ENCODE data around the gene KRTAP12-2.

Gene KRTAP12-2

GRCh38 chr21:44666401-44667320 is at the start of gene KRTAP12-2:
TSS of gene KRTAP12-2 (minus strand) at chr21:44666927. CDS start at chr21:44666886, 41 bp downstream.
- no peak for FAIRE-seq

GRCh38 chr21:44714905-44715304 is 48.2 kb upstream of the KRTAP12-2 start:
- FAIRE-seq = no peak

DNA sequence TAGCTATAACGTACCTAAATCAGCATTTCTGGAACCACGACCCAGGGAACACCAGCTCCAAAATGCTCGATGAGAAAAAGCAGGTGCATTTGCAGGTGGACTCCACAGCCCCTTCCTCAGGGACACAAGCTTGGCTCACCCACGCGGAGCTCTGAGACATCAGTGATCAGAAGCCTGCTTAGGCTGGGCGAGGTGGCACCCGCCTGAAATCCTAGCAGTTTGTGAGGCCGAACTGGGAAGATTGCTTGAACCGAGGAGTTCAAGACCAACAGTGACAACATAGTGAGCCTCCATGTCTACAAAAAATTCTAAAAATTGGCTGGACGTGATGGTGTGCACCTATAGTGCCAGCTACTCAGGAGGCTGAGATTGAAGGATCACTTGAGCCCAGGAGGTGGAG is 47.1 kb upstream of the KRTAP12-2 start:
- no peak for FAIRE-seq

- FAIRE-seq = no peak
These were observed 46.4 kb upstream of the KRTAP12-2 start for GRCh38 chr21:44713130-44713529.

- no peak for FAIRE-seq
These were observed 45.7 kb upstream of the KRTAP12-2 start for GRCh38 chr21:44712203-44713028.

DNA sequence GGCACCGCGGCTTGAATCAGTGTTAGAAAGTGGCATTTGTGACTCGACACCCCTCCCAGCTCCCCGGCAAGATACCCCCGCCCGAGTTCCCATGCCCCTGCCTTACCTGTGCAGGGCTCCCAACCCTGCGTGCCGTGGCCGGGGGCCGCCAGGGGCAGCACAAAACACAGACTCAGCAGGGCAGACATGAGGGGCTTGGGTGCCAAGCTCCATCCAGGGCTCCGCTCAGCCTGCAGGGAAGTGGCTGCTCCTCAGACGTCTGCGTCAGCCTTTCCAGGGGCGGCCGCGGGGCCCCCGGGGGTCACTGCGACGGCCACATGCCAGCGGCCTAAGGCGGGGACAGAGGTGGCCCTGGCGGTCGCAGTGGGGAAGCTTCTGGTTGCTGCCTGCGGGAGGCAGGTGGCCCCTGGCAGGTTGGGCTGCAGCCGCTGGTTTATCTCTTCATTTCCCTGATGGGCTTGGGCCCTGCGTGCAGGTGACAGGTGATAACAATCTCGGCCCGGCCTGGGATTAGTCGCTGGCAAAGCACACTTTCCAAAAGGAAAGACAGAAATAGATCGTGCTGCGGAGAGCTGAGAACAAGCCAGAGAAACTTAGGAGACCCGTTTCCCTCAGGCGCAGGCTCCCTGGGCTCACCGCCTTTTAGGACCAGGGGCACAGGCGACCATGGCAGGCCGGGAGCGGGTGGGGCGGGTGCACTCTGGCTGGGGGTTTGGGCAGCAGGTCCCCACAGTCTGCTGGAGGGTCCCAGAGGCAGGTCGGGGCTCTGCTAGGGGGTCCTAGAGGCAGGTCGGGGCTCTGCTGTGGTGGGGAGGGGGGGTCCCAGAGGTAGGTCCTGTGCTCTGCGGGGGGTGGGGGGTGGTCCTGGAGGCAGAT is 44.8 kb upstream of the KRTAP12-2 start, which contains the start of gene TSPEAR:
TSPEAR (minus strand) TSS at position 246 of the 876 bp plus-strand sequence; CDS start at position 188, 58 bp downstream.
- no peak for FAIRE-seq

DNA sequence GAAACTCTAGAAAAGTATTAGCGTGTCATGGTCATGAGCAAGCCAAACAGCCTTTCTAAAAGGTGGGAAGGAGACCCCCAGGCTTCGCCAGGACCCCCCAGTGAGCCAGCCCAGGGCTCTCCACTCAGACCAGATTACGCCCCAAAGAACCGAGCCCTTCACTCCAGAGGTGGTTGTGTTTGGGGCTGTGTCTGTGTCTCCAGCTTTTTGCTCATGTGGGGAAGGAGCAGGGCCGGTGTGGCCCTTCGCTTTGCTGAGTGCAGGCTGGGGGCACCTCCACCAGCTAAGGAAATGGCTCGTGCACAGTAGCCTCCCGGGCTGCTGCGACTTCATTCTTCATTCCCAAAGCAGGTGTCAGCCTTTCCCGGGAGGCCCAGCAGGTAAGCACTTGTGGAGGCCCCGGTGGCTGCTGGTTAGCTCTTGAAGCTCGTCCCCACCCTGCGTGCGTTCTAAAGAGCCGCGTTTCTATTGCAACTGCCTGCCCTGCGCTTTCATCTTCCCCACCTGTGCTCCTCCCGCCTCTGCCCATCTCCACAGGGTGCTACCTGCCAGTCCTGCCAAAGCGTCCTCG is 44.1 kb upstream of the KRTAP12-2 start:
- FAIRE-seq = no peak

- FAIRE-seq = no peak
These were observed 43.6 kb upstream of the KRTAP12-2 start for GRCh38 chr21:44710294-44710665.

- no peak for FAIRE-seq
These were observed 42.9 kb upstream of the KRTAP12-2 start for GRCh38 chr21:44709426-44710293.

DNA sequence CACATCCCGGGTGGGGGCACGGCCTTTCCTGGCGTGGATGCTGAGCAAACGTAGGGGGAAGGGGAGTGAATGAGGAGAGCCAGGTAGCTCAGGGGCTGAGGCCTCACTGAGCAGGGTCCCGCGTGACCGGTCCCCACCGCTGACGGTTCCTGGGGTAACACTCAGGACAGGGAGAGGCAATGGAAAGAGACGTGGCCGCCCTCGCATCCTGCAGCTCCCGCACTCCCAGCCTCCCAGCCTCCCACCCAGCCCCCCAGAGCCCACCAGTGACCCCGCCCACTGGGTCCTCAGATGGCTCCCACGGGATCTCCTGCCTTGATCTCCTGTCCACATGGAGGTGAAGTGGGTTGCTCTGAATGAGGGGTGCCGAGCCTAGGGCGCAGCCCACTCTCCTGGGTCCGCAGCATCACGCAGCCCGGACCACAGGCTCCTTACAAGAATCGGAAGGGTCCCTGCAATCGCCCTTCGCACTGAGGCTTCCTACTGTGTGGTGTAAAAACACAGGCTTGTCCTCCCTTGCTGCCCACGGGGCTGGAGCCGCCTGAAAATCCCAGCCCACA is 42.2 kb upstream of the KRTAP12-2 start:
- FAIRE-seq = no peak

- FAIRE-seq = no peak
These were observed 41.6 kb upstream of the KRTAP12-2 start for GRCh38 chr21:44708213-44708865.

DNA sequence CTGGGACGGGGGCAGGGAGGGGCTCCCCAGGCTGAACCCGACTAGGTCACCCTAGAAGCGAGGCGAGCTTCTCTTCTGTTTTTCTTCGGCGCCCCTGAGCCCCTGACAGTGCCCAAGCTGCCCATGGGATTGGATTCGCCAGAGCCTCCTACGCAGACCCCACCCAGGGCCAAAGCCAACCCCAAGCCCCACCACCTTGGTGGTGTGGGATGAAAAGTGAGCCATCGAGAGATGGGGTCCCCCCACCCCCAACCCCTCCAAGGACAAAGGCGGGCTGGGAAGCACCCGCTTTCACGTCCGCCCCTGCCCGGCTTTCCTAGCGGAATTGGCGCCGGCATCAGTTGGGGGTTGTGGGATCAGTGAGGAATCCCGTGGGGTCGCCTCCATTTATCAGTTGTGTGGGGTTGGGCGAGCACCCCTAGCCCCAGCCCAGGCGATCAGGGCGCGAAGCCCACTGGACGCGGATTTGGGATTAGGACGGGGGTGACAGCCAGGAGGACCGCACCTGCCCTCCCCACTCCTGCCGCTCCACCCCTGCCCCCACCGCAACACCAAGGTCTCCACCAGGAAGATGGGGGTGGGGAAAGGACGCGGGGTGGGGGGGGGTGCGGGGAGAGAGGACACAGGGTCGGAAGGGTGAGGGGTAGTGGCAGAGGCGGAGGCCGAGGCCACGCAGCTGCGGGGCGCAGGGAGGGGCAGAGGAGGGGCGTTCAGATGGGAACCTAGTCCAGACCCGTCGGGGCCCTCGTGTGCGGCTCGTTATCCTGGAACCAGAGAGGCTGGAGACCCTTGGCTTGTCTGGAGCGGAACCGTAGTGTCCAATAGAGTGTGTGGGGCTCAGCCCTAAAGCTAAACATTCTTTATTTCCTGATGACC is 40.2 kb upstream of the KRTAP12-2 start:
- no peak for FAIRE-seq

DNA sequence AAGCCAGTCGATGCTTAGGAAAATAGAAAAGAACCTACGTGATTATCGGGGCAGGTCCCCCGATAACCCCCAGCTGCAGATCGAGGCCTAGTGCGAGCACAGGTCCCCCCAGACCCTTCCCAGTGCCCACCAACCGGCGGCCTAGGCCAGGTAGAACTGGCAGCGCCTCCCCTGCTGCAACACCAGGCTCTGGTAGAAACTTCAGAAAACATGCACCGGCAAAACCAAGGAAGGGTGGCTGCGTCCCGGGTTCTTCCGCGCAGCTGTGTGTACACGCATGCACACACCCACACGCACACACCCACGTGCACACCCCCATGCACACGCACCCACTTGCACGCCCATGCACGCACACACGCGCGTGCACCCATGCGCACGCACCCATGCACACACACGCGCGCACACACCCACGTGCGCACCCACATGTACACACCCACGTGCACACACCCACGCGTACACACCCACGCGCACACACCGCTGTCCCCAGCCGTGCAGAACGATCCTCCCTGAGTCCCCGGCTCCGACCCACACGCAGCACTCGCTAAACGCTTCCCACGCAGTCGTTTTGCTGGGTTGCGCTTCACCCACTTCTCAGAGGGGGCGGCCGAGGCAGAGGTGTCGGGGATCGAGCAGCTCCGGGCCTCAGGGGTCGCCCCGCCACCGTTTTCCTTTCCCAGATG is 39.4 kb upstream of the KRTAP12-2 start:
- no peak for FAIRE-seq

GRCh38 chr21:44704636-44705001 is 37.9 kb upstream of the KRTAP12-2 start:
- FAIRE-seq = no peak

GRCh38 chr21:44703731-44704635 is 37.3 kb upstream of the KRTAP12-2 start:
- no peak for FAIRE-seq

DNA sequence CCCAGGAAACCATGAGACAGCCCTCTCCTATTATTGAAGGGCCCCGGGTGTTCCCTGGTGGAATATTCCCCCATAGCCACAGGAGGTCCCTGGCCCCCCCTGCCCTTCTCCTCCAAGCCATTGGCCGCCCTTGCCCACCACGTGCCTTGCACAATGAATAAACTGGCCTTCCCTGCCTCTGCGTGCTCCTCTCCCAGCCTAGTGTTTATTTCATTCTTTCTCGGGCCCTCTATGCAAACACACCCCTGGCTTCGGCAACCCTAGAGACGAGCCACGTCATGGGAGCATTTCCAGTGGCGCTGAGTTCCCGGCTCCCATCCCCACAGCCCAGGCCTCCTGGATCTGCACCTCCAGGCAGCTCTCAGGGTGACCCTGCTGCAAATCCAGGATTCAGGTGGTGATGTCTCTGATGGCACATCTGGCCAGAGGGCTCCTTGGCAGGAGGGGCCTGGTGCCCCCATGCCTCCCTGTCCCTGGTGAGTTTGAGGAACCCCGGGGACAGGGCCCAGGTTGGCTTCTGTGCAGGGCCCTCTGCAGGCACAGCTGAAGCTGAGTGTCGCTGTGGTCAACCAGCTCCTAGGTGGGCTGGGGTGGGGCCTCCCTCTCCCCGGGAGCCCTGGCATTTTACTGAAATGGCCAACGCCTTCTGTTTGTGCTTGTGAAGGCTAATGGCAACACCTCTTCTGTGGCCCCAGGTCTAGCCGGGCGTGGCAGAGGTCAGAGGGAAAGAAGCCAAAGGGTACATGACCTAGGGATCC is 36.4 kb upstream of the KRTAP12-2 start:
- no peak for FAIRE-seq
